Thyroid gland (tissue), 4 donors: Measurements from ENCODE around the gene CCND2.

ENCODE experiments used
- CTCF ChIP-seq, 6 experiments: fragments of 200-600 bp in 3 of 6; fragments of 450-650 bp in 3 of 6; sonication (generic) in 3 of 6; IDR thresholded peaks; one replicate each; pipeline ENCODE4 v1.5.1; 2016 to 2019; ENCODE audit warnings: antibody characterized with exemption in 6 of 6, mild to moderate bottlenecking in 2 of 6, inconsistent platforms in 1 of 6, moderate library complexity in 1 of 6
- POLR2A ChIP-seq, 2 donors: fragments of 450-650 bp; IDR thresholded peaks; one replicate each; pipeline ENCODE4 v1.6.1; 2017; ENCODE audit warnings: antibody characterized with exemption in 2 of 2, mild to moderate bottlenecking in 2 of 2, moderate library complexity in 1 of 2

- TF ChIP-seq CTCF (IDR thresholded peaks at IDR 0.05) (no peak), POLR2A (IDR thresholded peaks at IDR 0.05) (no peak)
Observed at GRCh38 chr12:4245446-4245845, 28.1 kb upstream of the CCND2 start.
